Sigmoid colon (tissue), 3 donors: ENCODE results near the gene C1QTNF8.

Experiments
- POLR2A ChIP-seq, 2 donors: fragments of 450-650 bp; IDR thresholded peaks; one replicate each; pipeline ENCODE4 v1.6.1; 2016; ENCODE audit warnings: antibody characterized with exemption in 2 of 2, mild to moderate bottlenecking in 2 of 2, moderate library complexity in 2 of 2
- TF ChIP-seq, protein P1 (sequence below), 4 experiments: fragments of 450-650 bp in 3 of 4; fragments of 200-600 bp in 1 of 4; IDR thresholded peaks; one replicate each; pipeline ENCODE4 v1.5.1; 2016 to 2019; ENCODE audit warnings: antibody characterized with exemption in 4 of 4, mild to moderate bottlenecking in 3 of 4, moderate library complexity in 2 of 4

DNA sequence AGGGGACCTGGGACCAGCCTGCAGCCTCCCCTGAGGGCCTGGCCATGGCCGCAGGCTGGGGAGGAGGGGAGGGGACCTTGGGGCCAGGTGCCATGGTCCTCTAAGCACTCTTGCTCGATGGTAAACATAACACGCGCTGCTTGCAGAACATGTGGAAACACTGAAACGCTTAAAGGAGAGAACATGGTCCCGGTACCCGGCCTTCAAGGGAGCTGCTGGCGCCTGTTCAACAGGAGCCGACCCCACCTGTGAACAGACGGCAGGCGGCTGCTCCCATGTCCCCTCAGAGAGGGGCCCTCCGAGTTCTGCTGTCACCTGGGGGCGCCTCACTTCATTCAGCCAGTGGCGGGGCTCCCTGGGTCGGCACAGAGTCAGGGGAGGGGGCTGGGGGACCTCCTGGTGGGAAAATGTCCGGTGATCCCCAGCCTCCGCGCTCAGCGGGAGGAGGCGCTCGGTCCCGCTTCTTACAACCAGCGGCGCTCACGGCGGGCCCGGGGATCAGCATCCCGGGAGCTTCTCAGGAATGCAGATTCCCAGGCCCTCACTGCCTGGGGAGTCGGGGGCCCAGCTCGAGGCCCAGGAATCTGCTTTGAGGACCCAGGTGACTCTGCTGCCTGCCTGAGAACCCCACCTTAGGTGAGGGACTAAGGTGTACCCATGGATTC is 24.4 kb downstream of the C1QTNF8 start:
- TF ChIP-seq POLR2A (IDR thresholded peaks at IDR 0.05) = no peak
- TF ChIP-seq, protein P1, sequence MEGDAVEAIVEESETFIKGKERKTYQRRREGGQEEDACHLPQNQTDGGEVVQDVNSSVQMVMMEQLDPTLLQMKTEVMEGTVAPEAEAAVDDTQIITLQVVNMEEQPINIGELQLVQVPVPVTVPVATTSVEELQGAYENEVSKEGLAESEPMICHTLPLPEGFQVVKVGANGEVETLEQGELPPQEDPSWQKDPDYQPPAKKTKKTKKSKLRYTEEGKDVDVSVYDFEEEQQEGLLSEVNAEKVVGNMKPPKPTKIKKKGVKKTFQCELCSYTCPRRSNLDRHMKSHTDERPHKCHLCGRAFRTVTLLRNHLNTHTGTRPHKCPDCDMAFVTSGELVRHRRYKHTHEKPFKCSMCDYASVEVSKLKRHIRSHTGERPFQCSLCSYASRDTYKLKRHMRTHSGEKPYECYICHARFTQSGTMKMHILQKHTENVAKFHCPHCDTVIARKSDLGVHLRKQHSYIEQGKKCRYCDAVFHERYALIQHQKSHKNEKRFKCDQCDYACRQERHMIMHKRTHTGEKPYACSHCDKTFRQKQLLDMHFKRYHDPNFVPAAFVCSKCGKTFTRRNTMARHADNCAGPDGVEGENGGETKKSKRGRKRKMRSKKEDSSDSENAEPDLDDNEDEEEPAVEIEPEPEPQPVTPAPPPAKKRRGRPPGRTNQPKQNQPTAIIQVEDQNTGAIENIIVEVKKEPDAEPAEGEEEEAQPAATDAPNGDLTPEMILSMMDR (IDR thresholded peaks at IDR 0.05) = no peak
